ENCODE data around the gene F10.
A peak's percentile ranks its signal among the peaks of the same experiment; 100 is the strongest.

F10 gene

GRCh38 chr13:113123226-113124201 lies 915 bp downstream of the F10 start:
- TF ChIP-seq, protein P1, sequence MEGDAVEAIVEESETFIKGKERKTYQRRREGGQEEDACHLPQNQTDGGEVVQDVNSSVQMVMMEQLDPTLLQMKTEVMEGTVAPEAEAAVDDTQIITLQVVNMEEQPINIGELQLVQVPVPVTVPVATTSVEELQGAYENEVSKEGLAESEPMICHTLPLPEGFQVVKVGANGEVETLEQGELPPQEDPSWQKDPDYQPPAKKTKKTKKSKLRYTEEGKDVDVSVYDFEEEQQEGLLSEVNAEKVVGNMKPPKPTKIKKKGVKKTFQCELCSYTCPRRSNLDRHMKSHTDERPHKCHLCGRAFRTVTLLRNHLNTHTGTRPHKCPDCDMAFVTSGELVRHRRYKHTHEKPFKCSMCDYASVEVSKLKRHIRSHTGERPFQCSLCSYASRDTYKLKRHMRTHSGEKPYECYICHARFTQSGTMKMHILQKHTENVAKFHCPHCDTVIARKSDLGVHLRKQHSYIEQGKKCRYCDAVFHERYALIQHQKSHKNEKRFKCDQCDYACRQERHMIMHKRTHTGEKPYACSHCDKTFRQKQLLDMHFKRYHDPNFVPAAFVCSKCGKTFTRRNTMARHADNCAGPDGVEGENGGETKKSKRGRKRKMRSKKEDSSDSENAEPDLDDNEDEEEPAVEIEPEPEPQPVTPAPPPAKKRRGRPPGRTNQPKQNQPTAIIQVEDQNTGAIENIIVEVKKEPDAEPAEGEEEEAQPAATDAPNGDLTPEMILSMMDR (IDR thresholded peaks at IDR 0.05; ENCODE audit: control insufficient read depth, extremely low read depth, insufficient read depth): 0 out of 2 replicates have a peak, but pooled peaks have one; percentile 15
- no peak overlapping the region for H3K4me3 ChIP-seq (ENCODE audit: low read depth, low read length)
- DNase-seq (ENCODE audit: low read depth): no peak

DNA sequence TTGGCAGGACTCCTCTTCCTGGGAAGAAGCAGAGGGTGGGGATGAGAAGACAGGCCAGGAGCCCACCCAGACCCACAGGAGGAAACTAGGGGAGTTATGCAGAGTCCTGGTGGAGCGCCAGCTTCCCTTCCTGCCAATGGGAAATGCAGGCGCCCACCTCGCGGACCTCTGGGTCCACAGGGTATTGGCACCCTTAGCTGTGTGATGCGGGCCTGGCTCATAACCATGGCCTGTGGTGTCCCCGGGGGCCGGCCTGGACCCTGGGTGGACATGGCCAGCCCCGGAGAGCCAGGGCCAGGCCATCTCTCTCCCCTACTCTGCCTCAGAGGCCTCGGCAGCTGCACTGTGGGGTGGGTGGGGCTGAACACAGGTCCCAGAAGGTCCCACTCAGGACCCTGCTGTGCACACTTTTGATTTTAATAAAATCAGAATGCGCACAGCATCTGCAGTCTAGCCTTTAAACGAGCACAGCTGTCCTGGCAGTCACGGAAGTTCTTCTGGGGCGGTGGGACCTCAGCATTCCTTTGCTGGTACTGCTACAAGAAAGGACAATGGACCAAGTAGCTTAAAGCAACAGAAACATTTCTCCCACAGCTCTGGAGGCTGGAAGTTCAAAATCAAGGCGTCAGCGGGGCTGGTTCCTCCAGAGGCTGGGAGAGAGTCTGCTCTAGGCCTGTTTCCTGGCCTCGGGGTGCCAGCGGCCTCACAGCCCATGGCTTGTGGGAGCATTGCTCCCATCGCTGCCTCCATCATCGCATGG lies 1.8 kb downstream of the F10 start:
- no peak for DNase-seq (ENCODE audit: low read depth)
- H3K4me3 ChIP-seq (ENCODE audit: low read depth, low read length): no peak overlapping the region
- TF ChIP-seq, protein P1 (IDR thresholded peaks at IDR 0.05; ENCODE audit: control insufficient read depth, extremely low read depth, insufficient read depth): no peak

DNA sequence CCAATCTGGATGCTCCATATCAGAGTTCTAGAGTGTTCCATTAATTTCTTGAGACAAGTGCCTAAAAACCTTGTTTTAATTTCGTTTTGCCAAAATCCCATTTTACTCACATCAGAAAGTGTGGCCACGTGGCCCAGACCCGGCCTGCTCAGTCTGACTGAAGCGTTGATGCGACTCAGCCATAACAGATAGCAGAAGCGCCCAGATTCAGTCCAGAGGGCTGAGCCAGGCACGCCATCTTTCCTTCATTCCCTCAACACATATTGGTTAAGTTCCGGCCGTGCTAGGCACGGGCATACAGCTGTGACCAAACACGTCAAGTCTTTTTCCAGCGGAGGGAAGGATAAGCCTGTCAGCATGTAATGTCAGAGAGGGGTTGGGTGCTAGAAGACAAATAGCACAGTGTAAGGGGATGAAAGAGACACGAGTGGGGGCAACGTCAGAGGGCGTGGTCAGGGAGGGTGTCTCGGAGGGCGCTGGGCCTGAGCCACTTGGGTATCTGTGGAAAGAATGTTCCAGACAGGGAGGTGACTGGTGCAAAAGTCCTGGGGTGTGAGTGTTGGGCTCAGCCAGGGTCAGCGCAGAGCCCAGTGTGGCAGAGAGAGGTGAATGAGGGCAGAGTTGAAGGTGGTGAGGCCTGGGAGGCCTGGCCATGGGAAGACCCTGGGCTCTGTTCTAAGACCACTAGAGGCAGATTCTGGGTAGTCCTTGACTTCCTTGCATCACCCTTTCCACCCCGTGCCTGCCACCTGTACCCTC lies 3.1 kb downstream of the F10 start:
- DNase-seq (ENCODE audit: low read depth): no peak
- H3K4me3 ChIP-seq (ENCODE audit: low read depth, low read length): no peak overlapping the region
- TF ChIP-seq, protein P1 (IDR thresholded peaks at IDR 0.05; ENCODE audit: control insufficient read depth, extremely low read depth, insufficient read depth): no peak

DNA sequence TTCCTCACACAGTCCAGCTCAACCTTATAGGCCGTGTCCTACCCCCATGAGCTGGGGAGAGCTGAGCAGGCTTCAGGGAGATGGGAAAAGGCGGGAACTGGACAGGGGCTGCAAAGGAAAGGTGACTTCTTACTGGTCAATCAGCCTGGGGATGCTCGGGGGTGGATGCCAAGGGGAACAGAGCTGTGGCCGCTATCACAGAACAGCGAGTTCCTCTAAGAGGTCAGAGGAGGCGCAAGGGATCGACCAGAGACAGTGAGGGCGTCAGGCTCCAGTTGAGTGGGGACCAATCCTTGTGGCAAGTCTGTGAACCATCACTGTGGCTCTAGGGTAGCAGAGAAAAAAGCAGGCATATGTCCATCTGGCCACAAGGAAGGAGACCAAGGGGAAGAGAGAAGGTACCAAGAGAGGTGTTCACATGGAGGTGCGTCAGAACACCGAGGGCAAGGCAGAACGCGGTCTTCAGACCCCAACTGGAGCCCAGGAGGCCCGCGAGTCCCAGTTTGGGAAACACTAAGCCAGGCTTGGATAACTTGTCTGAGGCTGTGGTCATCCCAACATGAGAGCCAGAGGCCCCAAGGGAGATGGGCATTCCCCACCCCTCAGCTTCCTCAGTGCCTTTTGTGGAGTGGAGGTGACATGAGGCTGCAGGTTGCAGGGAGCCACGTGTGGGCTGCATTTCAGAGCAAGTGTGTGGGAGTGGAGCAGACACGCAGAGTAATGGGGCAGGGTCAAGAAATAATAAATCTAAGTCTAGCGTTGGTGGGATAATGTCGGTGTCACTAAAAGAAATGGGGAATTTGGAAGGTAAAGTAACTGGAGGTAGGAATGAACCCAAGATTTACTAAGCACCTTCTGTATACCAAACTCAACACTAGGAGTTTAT lies 3.9 kb downstream of the F10 start:
- no peak overlapping the region for H3K4me3 ChIP-seq (ENCODE audit: low read depth, low read length)
- DNase-seq (ENCODE audit: low read depth): no peak
- TF ChIP-seq, protein P1 (IDR thresholded peaks at IDR 0.05; ENCODE audit: control insufficient read depth, extremely low read depth, insufficient read depth): no peak

DNA sequence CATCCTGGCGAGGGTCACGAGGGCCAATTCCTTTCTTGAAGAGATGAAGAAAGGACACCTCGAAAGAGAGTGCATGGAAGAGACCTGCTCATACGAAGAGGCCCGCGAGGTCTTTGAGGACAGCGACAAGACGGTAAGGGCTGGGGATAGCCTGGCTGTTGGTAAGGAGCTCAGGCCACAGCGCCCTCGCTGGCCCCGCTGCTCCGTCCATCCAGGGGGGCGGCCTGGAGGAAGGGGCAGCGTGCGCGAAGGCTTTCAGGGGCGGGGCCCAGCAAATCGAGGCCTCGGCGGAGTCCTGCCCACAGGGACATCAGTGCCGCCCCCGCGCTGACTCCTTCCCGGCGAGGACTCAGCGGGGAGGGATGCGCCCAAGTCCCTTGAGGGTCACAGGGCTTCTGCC lies 6.9 kb downstream of the F10 start:
- no peak for DNase-seq (ENCODE audit: low read depth)
- TF ChIP-seq, protein P1 (IDR thresholded peaks at IDR 0.05; ENCODE audit: control insufficient read depth, extremely low read depth, insufficient read depth): no peak
- H3K4me3 ChIP-seq (ENCODE audit: low read depth, low read length): no peak overlapping the region

Data from LNCaP clone FGC (cell line).